ENCODE measurements around the gene PDCD11. TPM values are rescaled to one million over a fixed set of nuclear protein-coding genes. Genes with fewer than 3 reads are reported as not detected.

Gene PDCD11, protein sequence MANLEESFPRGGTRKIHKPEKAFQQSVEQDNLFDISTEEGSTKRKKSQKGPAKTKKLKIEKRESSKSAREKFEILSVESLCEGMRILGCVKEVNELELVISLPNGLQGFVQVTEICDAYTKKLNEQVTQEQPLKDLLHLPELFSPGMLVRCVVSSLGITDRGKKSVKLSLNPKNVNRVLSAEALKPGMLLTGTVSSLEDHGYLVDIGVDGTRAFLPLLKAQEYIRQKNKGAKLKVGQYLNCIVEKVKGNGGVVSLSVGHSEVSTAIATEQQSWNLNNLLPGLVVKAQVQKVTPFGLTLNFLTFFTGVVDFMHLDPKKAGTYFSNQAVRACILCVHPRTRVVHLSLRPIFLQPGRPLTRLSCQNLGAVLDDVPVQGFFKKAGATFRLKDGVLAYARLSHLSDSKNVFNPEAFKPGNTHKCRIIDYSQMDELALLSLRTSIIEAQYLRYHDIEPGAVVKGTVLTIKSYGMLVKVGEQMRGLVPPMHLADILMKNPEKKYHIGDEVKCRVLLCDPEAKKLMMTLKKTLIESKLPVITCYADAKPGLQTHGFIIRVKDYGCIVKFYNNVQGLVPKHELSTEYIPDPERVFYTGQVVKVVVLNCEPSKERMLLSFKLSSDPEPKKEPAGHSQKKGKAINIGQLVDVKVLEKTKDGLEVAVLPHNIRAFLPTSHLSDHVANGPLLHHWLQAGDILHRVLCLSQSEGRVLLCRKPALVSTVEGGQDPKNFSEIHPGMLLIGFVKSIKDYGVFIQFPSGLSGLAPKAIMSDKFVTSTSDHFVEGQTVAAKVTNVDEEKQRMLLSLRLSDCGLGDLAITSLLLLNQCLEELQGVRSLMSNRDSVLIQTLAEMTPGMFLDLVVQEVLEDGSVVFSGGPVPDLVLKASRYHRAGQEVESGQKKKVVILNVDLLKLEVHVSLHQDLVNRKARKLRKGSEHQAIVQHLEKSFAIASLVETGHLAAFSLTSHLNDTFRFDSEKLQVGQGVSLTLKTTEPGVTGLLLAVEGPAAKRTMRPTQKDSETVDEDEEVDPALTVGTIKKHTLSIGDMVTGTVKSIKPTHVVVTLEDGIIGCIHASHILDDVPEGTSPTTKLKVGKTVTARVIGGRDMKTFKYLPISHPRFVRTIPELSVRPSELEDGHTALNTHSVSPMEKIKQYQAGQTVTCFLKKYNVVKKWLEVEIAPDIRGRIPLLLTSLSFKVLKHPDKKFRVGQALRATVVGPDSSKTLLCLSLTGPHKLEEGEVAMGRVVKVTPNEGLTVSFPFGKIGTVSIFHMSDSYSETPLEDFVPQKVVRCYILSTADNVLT (N-terminal part only)
- total RNA-seq = 33.1 and 34.8 TPM in 2 replicates

GRCh38 chr10:103396067-103396788 is at the start of gene PDCD11, which contains the start of gene ATP5MK:
Gene PDCD11, plus strand, starts transcription at chr10:103396626. Its CDS starts 1,801 bp downstream, at chr10:103398427.
Gene ATP5MK, minus strand, starts transcription at chr10:103396475. Its CDS starts 4,018 bp downstream, at chr10:103392457.

DNA sequence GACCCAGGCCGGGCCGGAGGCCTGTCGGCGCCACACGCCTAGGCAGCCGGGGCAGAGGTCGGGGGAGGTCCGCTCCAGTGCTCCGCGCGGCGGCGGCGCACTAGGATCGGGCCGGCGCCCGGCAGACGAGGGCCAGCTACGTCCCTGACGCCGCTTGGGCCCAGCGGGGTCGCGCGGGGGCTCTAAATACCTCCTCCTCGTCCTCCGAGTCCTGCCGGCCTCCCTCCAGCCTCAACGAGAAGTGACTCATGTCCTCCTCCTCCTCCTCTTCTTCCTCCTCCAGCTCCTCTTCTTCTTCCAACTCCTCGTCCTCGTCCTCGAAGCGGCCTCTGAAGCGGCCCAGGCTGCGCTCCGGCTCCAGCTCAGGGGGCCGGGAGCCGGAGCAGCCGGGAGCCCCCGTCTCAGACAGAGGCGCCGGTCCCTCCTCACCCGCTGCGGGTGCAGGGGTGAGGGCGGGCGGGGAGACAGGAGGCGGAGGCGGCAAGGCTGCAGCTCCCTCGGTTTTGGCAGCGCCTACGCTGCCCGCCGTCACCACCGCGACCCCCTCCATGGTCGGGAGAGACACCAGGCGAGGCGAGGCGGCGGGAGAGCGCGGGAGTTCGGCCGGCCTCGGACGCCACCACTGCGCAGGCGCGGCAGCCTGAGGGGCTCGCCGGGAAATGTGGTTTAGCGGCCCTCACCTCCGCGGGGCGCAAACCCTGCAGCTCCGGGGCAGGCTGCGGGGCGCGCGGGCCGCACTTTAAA is 45.7 kb upstream of the PDCD11 start, which contains the start of gene PCGF6:
PCGF6 (minus strand) TSS at position 624 of the 744 bp plus-strand sequence; CDS start at position 550, 74 bp downstream.

DNA sequence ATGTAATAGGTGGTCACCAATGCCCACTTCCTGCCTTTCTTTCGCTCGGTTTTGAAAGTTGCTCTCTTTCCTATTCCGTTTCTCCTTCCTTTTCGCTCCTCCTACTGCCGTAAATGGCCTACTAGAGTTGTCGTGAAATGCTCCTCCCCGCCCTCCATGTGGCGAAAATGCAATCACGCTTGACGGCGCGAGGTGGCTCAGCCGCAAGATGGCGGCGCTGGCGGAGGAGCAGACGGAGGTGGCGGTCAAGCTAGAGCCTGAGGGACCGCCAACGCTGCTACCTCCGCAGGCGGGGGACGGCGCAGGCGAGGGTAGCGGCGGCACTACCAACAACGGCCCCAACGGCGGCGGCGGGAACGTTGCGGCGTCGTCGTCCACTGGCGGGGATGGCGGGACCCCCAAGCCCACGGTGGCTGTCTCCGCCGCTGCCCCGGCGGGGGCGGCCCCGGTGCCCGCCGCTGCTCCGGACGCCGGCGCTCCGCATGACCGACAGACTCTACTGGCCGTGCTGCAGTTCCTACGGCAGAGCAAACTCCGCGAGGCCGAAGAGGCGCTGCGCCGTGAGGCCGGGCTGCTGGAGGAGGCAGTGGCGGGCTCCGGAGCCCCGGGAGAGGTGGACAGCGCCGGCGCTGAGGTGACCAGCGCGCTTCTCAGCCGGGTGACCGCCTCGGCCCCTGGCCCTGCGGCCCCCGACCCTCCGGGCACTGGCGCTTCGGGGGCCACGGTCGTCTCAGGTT is 28.5 kb upstream of the PDCD11 start, which contains the start of gene TAF5:
TAF5 (plus strand) TSS at position 195 of the 737 bp plus-strand sequence; CDS start at position 209, 14 bp downstream.

DNA sequence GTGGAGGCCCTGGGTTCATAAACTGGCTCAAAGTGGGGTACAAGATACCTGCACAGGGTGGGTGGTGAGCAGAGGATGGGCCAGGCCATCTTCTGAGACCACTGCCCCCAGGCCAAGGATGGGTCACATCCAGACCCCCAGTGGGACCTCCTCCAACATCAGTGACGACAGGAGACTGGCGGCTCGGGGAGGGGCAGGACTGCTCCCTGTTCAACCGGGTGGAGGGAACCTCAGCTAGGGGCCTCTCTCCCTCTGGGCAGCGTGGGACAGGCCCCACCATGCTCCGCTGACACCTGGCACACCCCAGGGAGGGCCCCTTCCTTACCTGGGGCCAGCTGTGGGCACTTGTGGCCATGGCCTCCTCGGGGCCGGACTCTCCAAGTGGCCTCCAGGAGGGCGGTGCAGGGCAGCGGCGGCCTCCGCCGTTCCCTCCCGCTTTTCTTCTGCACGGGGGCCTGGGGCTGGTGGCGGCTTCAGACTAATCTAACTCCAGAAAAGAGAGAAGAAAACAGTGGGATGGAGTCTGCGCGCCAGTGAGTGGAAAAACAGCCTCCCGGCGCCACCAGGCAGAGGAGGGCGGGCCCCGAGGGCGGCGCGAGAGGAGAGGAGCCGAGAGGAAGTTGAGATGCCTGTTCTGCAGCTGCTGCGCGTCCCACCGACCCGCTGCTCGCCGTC is 55.5 kb downstream of the PDCD11 start, which contains the start of gene CALHM2:
CALHM2 (minus strand) TSS at position 540 of the 675 bp plus-strand sequence. CDS start 2,429 bp downstream, outside the sequence.

DNA sequence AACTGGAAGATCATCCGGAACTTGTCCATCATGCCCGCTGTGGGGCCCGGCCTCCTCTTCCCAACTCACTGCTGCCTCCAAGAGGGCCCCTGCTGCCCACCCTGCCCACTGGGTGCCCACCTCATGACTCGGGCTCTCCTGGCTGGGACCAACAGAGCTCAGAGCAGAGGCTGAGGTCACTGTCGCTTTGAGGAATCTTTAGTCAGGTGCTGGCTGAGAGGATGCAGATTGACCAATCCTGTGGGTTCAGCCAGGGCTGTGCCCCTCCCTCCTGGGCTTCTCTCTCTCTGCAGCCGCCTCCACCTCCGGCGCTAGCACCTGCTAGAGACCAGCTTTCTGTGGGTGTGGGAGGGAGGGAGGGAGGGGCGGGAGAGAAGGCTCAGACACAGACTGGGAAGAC is 62.3 kb downstream of the PDCD11 start, which contains the start of gene CALHM1:
CALHM1 (minus strand) TSS at position 181 of the 400 bp plus-strand sequence; CDS start at position 32, 149 bp downstream.

DNA sequence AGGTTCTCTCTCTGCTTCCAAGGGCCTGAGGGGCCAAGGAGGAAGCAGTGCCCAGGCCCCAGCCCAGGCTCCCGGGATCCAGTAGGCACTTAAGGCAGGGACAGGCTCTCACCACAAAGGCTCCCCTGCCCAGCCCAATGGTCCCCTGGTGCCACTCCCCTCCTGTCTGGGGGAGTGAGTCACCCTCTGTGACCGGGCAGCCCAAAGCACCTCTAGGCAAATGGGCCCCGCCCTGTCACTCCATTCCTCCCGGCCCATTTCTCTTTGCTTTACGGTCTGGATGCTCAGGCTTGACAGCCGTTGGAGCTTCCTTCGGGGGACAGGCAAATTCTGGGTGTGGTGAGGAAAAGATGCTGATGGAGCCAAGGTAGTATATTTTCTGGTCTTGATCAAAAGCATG is 82.7 kb downstream of the PDCD11 start, which contains the start of gene CALHM3:
CALHM3 (minus strand) TSS at position 106 of the 400 bp plus-strand sequence. CDS start 208 bp downstream, outside the sequence.

DNA sequence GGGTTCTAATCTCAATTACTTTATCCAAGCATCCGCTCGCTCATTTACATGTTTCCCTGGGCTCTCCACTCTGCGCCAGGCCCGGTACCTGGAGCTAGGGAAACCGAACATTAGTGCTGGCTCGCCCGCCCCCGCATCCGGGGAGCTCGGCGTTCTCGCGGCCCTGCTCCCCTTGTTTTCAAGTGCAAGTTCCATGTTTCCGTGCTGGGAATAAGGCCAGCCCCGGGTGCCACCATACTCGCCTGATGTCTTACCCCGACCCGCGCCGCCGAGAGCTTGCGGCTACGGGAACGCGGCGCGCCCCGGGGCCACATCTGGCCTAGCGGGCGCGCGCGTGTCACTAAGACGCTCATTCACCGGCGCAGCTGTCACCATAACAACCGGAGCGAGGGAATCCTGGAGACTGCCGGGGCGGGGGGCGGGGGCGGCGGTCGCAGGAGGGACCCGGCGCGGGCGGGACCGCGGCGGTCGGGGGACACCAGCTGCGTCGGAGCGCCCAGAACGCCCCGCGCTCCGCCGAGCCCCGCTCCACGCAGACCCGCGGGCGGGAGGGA is 97.0 kb downstream of the PDCD11 start, which contains the start of gene NEURL1:
NEURL1 (plus strand) TSS at position 344 of the 554 bp plus-strand sequence. CDS start 683 bp downstream, outside the sequence.

Other genes starting within 250 kb of the PDCD11 start
- 41.6 and 45.6 TPM in 2 replicates for gene NT5C2, start 203.4 kb upstream of the PDCD11 start, total RNA-seq
- not detected in 2 replicates for gene RPEL1, start 150.7 kb upstream of the PDCD11 start, total RNA-seq
- gene INA, start 119.5 kb upstream of the PDCD11 start, total RNA-seq = 1.1 and 1.6 TPM in 2 replicates
- 11.3 and 13.8 TPM in 2 replicates for gene PCGF6, start 45.5 kb upstream of the PDCD11 start, total RNA-seq
- 7.4 and 7.8 TPM in 2 replicates for gene TAF5, start 28.6 kb upstream of the PDCD11 start, total RNA-seq
- gene ATP5MK, start 151 bp upstream of the PDCD11 start, total RNA-seq = 529 and 626 TPM in 2 replicates
- 25.2 and 33.1 TPM in 2 replicates for gene CALHM2, start 55.7 kb downstream of the PDCD11 start, total RNA-seq
- gene CALHM1, start 62.3 kb downstream of the PDCD11 start, total RNA-seq = not detected in 2 replicates
- not detected in 2 replicates for gene CALHM3, start 82.6 kb downstream of the PDCD11 start, total RNA-seq
- 0.10 and 0.87 TPM in 2 replicates for gene NEURL1, start 97.1 kb downstream of the PDCD11 start, total RNA-seq